ENCODE data around the gene C12orf75.

The C12orf75 gene

GRCh38 chr12:105368047-105368646 lies 37.7 kb downstream of the C12orf75 start:
- in situ Hi-C loops (cut with HindIII; ENCODE audit: low sequenced_read_pairs) = no loop called here

DNA sequence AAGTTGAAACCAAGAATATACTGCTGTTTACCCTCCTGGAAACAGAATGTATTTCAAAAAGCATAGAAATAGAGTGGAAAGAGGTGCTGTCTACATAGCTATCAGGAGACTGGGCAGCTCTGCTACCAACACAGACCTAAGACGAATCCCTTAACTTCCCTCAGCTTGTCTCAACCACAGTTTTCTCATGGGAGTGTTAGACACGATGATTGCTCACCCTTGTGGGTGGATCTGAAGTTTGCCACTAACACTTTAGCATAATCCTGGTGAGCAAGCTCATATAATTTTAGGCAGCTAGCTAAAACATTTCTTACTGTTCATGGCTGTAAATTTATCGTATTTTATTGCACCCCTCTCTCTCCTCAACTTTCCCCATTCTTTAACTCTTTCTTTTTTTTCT lies 38.5 kb downstream of the C12orf75 start:
- in situ Hi-C loops (cut with HindIII; ENCODE audit: low sequenced_read_pairs) = no loop called here

DNA sequence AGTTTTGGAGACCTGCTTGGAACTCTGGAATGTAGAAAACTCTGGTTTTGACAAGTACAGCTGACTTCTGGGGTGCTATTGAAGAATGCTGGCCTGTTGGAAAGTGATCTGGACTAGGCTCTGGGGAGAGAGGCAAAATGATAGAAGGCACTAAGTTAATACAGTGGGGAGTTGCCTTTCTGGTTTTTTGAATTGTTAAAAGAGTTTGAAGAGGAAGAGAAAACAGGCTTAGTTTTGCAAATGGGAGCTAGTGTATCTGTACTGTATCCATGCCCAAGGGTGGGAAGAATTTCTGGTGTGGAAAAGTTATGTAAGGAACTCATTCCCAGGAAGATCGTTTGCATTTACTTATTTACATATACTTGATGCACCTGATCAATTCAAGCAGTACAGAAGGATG lies 43.8 kb downstream of the C12orf75 start:
- in situ Hi-C loops (cut with HindIII; ENCODE audit: low sequenced_read_pairs) = no loop called here

DNA sequence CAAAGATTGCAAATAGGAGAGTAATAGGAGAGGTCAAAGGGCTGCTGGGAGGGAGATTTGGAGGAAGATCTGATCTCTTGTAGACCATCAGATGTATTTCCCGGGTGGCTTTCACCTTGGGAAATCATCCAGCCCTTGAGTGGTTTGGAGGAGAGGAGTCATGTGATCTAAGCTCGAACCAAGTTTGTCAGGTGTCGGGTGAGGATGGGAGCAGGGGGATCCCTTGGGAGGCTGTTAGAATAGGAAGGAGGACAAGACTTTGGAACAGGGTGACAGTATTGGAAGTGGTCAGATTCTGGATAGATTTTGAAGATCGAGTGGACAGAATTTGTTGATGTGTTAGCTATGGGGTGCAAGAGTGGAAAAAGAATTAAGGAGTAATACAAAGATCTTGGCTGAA lies 46.6 kb downstream of the C12orf75 start:
- in situ Hi-C loops (cut with HindIII; ENCODE audit: low sequenced_read_pairs) = no loop called here

DNA sequence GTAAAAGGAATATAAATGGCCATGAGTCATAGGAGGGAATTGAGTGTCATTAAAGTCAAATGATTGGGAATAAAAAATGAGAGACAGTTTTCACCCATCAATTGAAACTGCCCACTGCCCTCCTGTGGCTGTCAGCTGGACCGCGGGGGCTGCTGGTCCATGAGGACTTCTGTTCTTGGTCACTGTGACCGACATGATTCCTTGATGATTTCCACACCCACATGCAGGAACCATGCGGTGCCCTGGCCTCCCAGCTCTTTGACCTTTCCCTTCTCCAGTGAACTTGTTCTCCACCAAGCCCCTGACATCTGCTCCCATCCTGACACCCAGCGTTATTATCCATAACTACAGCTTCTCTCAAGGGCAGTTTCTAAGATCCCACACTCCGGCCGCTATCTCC lies 48.4 kb downstream of the C12orf75 start:
- in situ Hi-C loops (cut with HindIII; ENCODE audit: low sequenced_read_pairs) = no loop called here

- in situ Hi-C loops (cut with HindIII; ENCODE audit: low sequenced_read_pairs) = no loop called here
Measured at GRCh38 chr12:105382771-105383622, 52.5 kb downstream of the C12orf75 start.

DNA sequence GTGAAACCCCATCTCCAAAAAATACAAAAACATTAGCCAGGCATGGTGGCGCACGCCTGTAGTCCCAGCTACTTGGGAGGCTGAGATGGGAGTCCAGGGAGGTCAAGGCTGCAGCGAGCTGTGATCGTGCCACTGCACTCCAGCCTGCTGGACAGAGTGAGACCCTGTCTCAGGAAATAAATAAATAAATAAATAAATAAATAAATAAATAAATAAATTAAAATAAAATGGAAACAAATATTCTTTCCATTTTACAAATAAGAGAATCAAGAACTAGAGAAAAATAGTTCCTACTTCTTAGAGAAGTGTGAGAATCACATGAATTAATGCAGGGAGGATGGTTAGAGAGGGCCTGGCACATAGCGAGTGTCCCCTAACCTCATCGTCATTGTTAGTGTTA lies 53.7 kb downstream of the C12orf75 start:
- in situ Hi-C loops (cut with HindIII; ENCODE audit: low sequenced_read_pairs) = no loop called here

- in situ Hi-C loops (cut with HindIII; ENCODE audit: low sequenced_read_pairs) = no loop called here
Measured at GRCh38 chr12:105384916-105385535, 54.5 kb downstream of the C12orf75 start.

DNA sequence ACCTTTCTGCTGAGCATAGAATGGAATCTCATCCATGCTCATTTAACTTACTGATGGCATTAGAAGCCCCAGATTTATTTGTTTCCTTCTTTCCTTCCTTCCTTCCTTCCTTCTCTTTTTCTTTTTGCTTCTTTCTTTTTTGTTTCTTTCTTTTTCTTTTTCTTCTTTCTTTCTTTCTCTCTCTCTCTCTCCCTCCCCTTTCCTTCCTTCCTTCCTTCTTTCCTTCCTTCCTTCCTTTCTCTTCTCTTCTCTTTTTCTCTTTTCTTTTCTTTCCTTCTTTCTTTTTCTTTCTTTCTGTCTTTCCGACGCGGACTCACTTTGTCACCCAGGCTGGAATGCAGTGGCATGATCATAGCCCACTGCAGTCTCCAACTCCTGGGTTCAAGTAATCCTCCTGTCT lies 55.9 kb downstream of the C12orf75 start:
- in situ Hi-C loops (cut with HindIII; ENCODE audit: low sequenced_read_pairs) = no loop called here

DNA sequence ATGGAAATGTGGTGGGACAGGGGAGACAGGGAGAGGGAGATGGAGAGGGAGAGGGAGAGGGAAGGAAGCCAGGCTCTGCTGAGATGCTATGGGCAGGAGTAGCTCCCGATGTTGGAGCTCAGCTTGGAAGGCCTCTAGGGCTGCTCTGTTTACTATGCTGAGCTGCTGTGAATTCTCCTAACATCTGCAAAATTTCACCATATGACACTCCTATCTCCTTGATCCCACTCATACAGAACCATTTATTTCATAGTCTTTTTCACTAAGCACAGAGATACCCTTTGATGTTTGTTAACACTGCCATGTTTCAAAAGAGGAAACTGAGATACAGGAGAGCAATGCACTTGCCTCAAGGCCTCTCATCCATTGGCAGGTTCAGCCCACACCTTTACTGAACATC lies 60.7 kb downstream of the C12orf75 start:
- in situ Hi-C loops (cut with HindIII; ENCODE audit: low sequenced_read_pairs) = no loop called here

GRCh38 chr12:105393587-105393986 lies 63.1 kb downstream of the C12orf75 start:
- in situ Hi-C loops (cut with HindIII; ENCODE audit: low sequenced_read_pairs) = no loop called here

DNA sequence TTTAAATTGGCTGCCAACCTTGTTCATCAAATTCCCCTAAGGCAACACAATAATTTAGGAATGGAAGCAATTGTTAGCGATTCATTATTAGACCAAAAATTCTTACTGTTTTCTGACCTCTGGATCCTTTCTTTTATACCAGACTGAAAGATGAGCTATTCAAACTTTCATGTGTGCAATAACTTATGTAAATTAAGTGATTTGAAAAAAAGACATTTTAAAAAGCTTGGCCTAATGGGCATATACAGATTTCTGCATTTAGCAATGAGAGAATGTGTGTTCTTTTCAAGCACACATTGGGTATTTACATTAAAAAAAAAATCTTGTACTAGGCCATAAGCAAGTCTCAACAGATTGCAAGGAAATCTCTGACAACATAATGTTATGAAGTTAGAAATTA lies 65.5 kb downstream of the C12orf75 start:
- in situ Hi-C loops (cut with HindIII; ENCODE audit: low sequenced_read_pairs) = no loop called here

GRCh38 chr12:105396983-105397382 lies 66.5 kb downstream of the C12orf75 start:
- in situ Hi-C loops (cut with HindIII; ENCODE audit: low sequenced_read_pairs) = no loop called here

DNA sequence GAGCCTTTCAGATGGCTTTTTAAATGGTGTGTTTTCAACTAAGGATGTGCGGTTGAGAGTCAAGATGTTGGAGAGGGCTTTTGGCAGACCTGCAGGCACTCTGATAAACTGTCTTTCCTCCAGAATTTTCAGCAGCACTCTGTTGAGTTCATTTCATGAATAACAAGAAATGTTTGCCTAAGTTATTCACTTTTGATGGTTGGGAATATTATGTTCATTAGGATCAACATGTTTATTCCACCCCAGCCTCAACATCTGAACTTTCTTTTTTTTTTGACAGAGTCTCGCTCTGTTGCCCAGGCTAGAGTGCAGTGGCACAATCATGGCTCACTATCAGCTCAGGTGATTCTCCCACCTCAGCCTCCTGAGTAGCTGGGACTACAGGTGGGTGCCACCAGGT lies 68.4 kb downstream of the C12orf75 start:
- in situ Hi-C loops (cut with HindIII; ENCODE audit: low sequenced_read_pairs) = no loop called here

DNA sequence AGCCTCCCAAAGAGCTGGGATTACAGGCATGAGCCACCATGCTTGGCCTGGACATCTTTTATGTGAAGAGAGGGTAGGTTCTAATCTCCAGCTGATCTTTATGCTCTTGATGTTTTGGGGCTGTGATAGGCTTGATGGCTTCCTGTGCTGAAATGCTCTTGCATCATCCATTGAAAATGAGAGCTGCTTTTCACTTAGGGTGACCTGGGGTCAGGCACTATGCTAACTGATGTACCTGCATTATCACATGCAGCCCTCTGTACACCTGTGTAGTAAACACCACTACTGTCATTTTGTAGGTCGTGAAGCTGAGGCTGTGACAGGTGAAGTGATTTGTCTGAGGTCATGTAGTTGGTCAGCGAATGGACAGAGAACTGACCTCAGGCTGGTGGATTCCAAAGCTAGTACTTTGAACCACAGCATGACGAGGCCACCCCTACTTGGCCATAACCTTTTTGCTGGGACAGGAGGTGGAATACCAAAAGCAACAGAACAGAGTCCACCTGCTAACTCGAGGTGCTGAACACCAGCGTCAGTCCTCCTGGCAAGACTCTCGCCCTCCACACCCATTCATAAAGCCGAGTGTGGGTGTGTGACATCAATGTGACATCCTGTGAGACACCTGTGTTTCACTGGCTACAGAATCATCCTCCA lies 69.1 kb downstream of the C12orf75 start:
- in situ Hi-C loops (cut with HindIII; ENCODE audit: low sequenced_read_pairs) = loop anchor here (25.0 kb wide), 1 partner anchor 888 kb away; no protein-coding TSS in a partner anchor

- in situ Hi-C loops (cut with HindIII; ENCODE audit: low sequenced_read_pairs) = loop anchor here (25.0 kb wide), 1 partner anchor 887 kb away; no protein-coding TSS in a partner anchor
Measured at GRCh38 chr12:105400227-105400626, 69.7 kb downstream of the C12orf75 start.

GRCh38 chr12:105401198-105401597 lies 70.7 kb downstream of the C12orf75 start:
- in situ Hi-C loops (cut with HindIII; ENCODE audit: low sequenced_read_pairs) = loop anchor here (25.0 kb wide), 1 partner anchor 886 kb away; no protein-coding TSS in a partner anchor

DNA sequence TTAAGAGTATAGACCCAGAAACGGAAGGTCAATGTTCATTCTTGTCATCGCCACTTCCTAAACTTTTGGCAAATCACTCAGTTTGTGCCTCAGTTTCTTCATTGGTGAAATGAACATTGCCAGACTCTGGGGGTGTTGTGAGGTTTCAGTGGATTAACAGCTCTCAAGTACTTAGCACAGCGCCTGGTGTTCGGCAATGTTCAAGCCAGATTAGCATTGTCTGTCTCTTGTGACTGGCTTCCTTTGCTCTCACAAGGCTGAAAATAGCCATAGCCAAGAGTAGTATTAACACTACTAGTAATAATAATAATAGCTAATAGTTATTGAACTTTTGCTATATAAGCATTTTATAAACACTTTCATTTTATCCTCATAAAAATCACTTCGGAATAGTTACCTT lies 71.9 kb downstream of the C12orf75 start:
- in situ Hi-C loops (cut with HindIII; ENCODE audit: low sequenced_read_pairs) = loop anchor here (25.0 kb wide), 1 partner anchor 885 kb away; no protein-coding TSS in a partner anchor

DNA sequence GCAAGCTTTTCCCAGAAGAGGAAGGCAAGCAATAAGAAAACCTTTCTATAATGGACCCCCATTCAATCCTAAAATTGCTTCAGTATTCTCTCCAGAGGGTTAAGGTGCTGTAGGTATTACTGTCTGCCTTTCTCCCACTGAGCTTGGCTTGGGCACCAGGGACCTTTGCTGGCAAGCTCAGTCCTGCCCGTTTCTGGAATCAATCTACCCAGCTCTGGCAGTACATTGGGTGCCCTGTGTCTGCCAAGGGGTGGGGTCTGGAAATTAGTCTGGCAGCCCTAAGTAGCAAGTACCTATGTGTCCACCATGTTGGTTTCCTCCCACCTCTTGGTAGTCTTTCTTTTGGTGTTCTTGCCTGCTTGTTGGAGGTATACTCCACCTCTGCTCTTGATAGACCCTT lies 72.6 kb downstream of the C12orf75 start:
- in situ Hi-C loops (cut with HindIII; ENCODE audit: low sequenced_read_pairs) = loop anchor here (25.0 kb wide), 1 partner anchor 884 kb away; no protein-coding TSS in a partner anchor

GRCh38 chr12:105404134-105404533 lies 73.6 kb downstream of the C12orf75 start:
- in situ Hi-C loops (cut with HindIII; ENCODE audit: low sequenced_read_pairs) = loop anchor here (25.0 kb wide), 1 partner anchor 883 kb away; no protein-coding TSS in a partner anchor

GRCh38 chr12:105406497-105406896 lies 76.0 kb downstream of the C12orf75 start:
- in situ Hi-C loops (cut with HindIII; ENCODE audit: low sequenced_read_pairs) = loop anchor here (25.0 kb wide), 1 partner anchor 881 kb away; no protein-coding TSS in a partner anchor
